Measurements from ENCODE around the gene PRSS12. TPM values are rescaled to one million over a fixed set of nuclear protein-coding genes. Genes with fewer than 3 reads are reported as not detected.

PRSS12 gene
- total RNA-seq, 4 donors from 2014 or later = 0.09 to 0.29 TPM; not detected in 2

DNA sequence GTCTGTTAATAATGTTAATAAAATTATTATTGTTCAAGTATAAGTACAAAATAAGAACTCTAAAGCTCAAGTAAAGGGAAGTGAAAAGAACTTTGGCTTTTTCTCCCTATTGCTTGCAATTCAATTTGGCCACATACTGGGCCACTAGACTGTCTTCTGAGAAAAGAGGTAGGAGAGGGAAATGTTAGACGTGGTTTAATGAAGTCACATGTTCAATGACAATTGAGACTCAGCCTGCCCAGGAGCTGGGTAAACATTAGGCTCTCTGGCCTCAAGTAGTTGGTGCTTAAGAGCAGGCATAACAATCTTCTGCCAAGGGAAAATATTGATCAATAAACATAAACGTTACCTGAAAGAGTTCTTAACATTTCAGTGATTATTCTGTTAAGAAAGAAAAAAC is 15.1 kb upstream of the PRSS12 start:
- Histone ChIP-seq H3K9me3 (no peaks in the 10 kb centered on the region), H3K36me3 (no peaks in the 10 kb centered on the region), H3K27ac (no peak overlapping the region), H3K4me1 (no peaks in the 10 kb centered on the region), H3K27me3 (no peaks in the 10 kb centered on the region), H3K4me3 (no peak overlapping the region)
- in situ Hi-C loops (cut with MboI; ENCODE audit: low sequenced_read_pairs in 4 of 4) (no loop called here), intact Hi-C loops (cut with DNase I; ENCODE audit: low total_unique reads) (no loop called here)
- TF ChIP-seq, protein P1, sequence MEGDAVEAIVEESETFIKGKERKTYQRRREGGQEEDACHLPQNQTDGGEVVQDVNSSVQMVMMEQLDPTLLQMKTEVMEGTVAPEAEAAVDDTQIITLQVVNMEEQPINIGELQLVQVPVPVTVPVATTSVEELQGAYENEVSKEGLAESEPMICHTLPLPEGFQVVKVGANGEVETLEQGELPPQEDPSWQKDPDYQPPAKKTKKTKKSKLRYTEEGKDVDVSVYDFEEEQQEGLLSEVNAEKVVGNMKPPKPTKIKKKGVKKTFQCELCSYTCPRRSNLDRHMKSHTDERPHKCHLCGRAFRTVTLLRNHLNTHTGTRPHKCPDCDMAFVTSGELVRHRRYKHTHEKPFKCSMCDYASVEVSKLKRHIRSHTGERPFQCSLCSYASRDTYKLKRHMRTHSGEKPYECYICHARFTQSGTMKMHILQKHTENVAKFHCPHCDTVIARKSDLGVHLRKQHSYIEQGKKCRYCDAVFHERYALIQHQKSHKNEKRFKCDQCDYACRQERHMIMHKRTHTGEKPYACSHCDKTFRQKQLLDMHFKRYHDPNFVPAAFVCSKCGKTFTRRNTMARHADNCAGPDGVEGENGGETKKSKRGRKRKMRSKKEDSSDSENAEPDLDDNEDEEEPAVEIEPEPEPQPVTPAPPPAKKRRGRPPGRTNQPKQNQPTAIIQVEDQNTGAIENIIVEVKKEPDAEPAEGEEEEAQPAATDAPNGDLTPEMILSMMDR (IDR thresholded peaks at IDR 0.05 in 4 of 5, conservative IDR thresholded peaks at IDR 0.05 in 1 of 5) = no peak
- no peak for TF ChIP-seq POLR2A (IDR thresholded peaks at IDR 0.05)
- ATAC-seq (no peak), DNase-seq (no peak)

DNA sequence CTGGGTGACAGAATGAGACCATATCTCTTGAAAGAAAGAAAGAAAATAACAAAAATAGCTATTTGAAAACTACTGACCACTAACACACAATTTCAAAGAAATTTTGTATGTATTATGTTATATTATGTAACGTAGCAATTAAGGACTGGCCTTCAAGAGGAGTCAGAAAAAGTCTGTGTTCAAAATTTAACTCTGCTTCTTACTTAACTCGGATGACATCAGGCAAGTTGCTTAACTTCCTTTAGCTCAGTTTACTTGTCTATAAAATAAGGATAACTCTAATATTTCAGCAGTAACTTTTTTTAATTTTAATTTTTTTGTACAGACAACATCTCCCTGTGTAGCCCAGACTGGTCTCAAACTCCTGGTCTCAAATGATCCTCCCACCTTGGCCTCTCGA is 14.6 kb upstream of the PRSS12 start:
- TF ChIP-seq, protein P1 (IDR thresholded peaks at IDR 0.05 in 4 of 5, conservative IDR thresholded peaks at IDR 0.05 in 1 of 5) = no peak
- TF ChIP-seq POLR2A (IDR thresholded peaks at IDR 0.05) = no peak
- H3K9me3 ChIP-seq = no peaks in the 10 kb centered on the region
- no peak overlapping the region for H3K4me3 ChIP-seq
- DNase-seq (no peak), ATAC-seq (no peak)
- no peaks in the 10 kb centered on the region for H3K27me3 ChIP-seq
- no peaks in the 10 kb centered on the region for H3K36me3 ChIP-seq
- no peak overlapping the region for H3K27ac ChIP-seq
- in situ Hi-C loops (cut with MboI; ENCODE audit: low sequenced_read_pairs in 4 of 4) (no loop called here), intact Hi-C loops (cut with DNase I; ENCODE audit: low total_unique reads) (no loop called here)
- H3K4me1 ChIP-seq = no peaks in the 10 kb centered on the region

DNA sequence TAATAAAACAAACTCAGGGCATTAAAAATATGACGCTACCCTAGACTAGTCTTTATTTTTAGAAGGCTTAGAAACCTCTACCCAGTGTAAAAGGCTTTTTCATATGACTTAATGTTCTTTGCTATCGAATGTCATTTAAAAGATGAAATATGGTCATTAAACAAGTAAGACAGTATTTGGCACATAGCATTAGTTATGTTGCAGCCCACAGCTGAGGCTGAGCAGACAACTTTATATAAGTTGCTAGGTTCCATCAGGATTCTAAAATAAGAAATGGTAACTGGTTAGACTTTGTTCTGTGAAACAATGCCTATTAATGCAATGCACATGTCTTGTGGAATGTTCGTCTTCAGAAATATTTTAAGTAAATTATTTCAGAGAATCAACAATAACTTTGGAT is 10.4 kb upstream of the PRSS12 start:
- H3K36me3 ChIP-seq = no peaks in the 10 kb centered on the region
- no peak for TF ChIP-seq POLR2A (IDR thresholded peaks at IDR 0.05)
- TF ChIP-seq, protein P1 (IDR thresholded peaks at IDR 0.05 in 4 of 5, conservative IDR thresholded peaks at IDR 0.05 in 1 of 5) = no peak
- intact Hi-C loops (cut with DNase I; ENCODE audit: low total_unique reads) (no loop called here), in situ Hi-C loops (cut with MboI; ENCODE audit: low sequenced_read_pairs in 4 of 4) (no loop called here)
- no peak for DNase-seq
- H3K4me1 ChIP-seq = no peaks in the 10 kb centered on the region
- ATAC-seq = no peak
- no peaks in the 10 kb centered on the region for H3K27me3 ChIP-seq
- H3K9me3 ChIP-seq = no peaks in the 10 kb centered on the region
- no peak overlapping the region for H3K4me3 ChIP-seq
- H3K27ac ChIP-seq = no peak overlapping the region

DNA sequence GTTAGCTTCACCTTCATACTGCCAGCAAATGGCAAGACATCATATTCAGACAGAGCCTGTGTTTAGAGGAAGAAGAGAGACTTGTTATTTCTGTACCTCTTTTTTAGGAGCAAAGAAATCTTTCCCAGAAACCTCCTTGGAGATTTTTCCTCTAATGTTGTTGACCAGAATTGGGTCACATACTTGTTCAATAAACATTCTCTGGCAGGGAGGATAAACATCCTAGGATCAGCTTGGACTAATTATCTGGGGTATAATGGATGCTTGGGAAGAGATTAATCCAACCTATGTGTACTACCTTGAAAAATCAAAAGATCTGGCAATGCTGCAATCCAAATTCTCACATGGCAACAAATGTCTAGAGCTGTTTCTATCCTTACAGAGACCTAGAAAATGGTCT is 8.4 kb upstream of the PRSS12 start:
- no peak for ATAC-seq
- DNase-seq = no peak
- intact Hi-C loops (cut with DNase I; ENCODE audit: low total_unique reads) = no loop called here
- no peaks in the 10 kb centered on the region for H3K9me3 ChIP-seq
- TF ChIP-seq POLR2A (IDR thresholded peaks at IDR 0.05) = no peak
- no peaks in the 10 kb centered on the region for H3K4me1 ChIP-seq
- peaks cover 0 to 2% (median 0%) of the 10 kb centered on the region in 3 donors for H3K27me3 ChIP-seq
- no peaks in the 10 kb centered on the region for H3K36me3 ChIP-seq
- H3K27ac ChIP-seq = no peak overlapping the region
- in situ Hi-C loops (cut with MboI; ENCODE audit: low sequenced_read_pairs in 4 of 4) = no loop called here
- no peak overlapping the region for H3K4me3 ChIP-seq

DNA sequence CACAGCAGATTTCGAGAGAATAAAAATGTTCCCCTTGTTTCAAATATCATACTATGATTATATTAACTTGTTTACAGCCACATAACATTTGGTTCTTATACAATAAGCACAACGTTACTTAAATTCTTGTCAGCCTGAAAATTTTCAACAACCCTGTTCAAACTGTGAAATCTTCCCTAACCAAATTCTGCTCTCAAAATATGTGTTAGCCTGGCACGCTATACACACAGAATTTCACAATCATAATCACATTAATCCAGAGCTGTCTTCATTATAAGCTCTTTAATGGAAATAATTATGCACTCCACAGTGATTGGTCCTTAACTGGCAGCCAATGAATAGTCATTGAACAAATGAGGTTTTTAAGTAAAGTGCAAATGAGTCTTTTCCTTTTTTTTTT is 7.3 kb upstream of the PRSS12 start:
- Histone ChIP-seq H3K4me3 (no peak overlapping the region), H3K4me1 (no peaks in the 10 kb centered on the region), H3K27me3 (peaks cover 4 to 11% (median 9%) of the 10 kb centered on the region in 3 donors), H3K9me3 (no peaks in the 10 kb centered on the region), H3K27ac (no peak overlapping the region), H3K36me3 (no peaks in the 10 kb centered on the region)
- TF ChIP-seq, protein P1 (IDR thresholded peaks at IDR 0.05 in 4 of 5, conservative IDR thresholded peaks at IDR 0.05 in 1 of 5) = no peak
- no peak for TF ChIP-seq POLR2A (IDR thresholded peaks at IDR 0.05)
- ATAC-seq (no peak), DNase-seq (no peak)
- in situ Hi-C loops (cut with MboI; ENCODE audit: low sequenced_read_pairs in 4 of 4) (no loop called here), intact Hi-C loops (cut with DNase I; ENCODE audit: low total_unique reads) (no loop called here)
